Choroid plexus epithelial cell (primary cell): ENCODE measurements around the gene QSOX1.

ENCODE experiments used
- DNase-seq: peaks from one replicate; pipeline ENCODE4 v3.0.0-alpha.2; 2010; ENCODE audit warnings: low read depth
- H3K4me3 ChIP-seq: 2 replicates; pipeline ENCODE4 v1.5.1; 2011; ENCODE audit warnings: low read depth, mild to moderate bottlenecking, control low read depth, low read length, moderate library complexity
- CTCF ChIP-seq: conservative IDR thresholded peaks from 2 replicates; pipeline ENCODE4 v1.5.1; 2011; ENCODE audit warnings: low read depth, mild to moderate bottlenecking, control low read depth, inconsistent platforms, low read length, moderate library complexity

The QSOX1 gene

GRCh38 chr1:180181996-180182642 is 27.4 kb downstream of the QSOX1 start:
- TF ChIP-seq CTCF: no peak
- no peak for DNase-seq

GRCh38 chr1:180182643-180183311 is 28.1 kb downstream of the QSOX1 start:
- no peak overlapping the region for H3K4me3 ChIP-seq
- TF ChIP-seq CTCF: no peak
- DNase-seq: no peak

More at GRCh38 chr1:180181996-180182642, 27.4 kb downstream of the QSOX1 start:
- H3K4me3 ChIP-seq: no peak overlapping the region

- TF ChIP-seq CTCF: no peak
- H3K4me3 ChIP-seq: no peak overlapping the region
- DNase-seq: no peak
Observed at GRCh38 chr1:180183426-180183825, 28.8 kb downstream of the QSOX1 start.

GRCh38 chr1:180184041-180184440 is 29.4 kb downstream of the QSOX1 start:
- TF ChIP-seq CTCF: no peak
- DNase-seq: no peak
- H3K4me3 ChIP-seq: no peak overlapping the region

- TF ChIP-seq CTCF: no peak
- H3K4me3 ChIP-seq: no peak overlapping the region
- no peak for DNase-seq
Observed at GRCh38 chr1:180185281-180185680, 30.6 kb downstream of the QSOX1 start.

- DNase-seq: no peak
- H3K4me3 ChIP-seq: no peak overlapping the region
- TF ChIP-seq CTCF: no peak
Observed at GRCh38 chr1:180185971-180186645, 31.4 kb downstream of the QSOX1 start.
